ENCODE measurements around the gene SHC3.
"Not testable (repeated sequence)": the region's sequence is repeated elsewhere in the genome, so short reads cannot be mapped to it uniquely, and the experiment has no call there.

The SHC3 gene

DNA sequence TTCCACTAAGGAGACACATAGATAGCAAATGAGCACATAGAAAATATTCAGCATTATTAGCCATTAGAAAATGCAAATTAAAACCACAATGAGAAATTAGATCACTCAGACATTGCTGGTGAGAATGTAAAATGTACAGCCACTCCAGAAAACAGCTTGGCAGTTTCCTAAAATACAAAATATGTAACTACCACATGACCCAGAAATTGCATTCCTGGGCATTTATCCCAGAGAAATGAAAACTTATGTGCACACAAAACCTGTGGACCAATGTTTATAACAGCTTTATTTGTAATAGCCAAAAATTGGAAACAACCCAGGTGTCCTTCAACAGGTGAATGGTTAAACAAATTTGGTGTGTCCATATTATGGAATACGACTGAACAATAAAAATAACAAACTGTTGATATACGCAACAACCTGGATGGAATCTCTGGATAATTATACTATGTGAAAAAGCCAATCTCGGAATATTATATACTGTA is 34.8 kb upstream of the SHC3 start:
- no peak overlapping the region for H3K9ac ChIP-seq (ENCODE audit: low read depth in 1 of 2, low read length in 2 of 2)

DNA sequence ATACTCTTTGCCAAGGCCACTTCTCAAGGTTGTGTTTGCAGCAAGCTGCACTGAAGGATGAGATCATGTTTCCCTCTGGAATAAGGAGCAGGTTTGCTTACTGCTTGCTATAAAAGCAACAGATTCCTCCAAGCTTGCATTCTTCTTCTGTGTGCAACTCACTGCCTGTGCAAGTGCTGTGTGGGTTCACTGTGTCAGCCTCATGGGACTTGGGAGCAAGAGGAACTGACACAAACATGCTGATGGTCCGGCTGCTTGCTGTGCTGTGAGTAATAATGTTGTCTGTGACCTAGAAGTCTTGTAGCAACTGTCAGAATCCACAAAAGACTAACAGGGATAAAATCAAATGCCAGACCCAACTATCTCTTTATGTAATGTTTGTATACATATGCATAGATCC is 33.6 kb upstream of the SHC3 start:
- no peaks in the 10 kb centered on the region for H3K9me3 ChIP-seq (ENCODE audit: control insufficient read depth in 1 of 2, low read length in 2 of 2)
- no peak overlapping the region for H3K4me3 ChIP-seq (ENCODE audit: low read depth in 1 of 2, low read length in 2 of 2)
- no peaks in the 10 kb centered on the region for H3K4me1 ChIP-seq (ENCODE audit: control insufficient read depth in 1 of 2, insufficient read depth in 2 of 2, low read length in 2 of 2)
- H3K27me3 ChIP-seq (ENCODE audit: control insufficient read depth in 1 of 2, insufficient read depth in 2 of 2, low read length in 2 of 2), result no peaks in the 10 kb centered on the region
- no peak overlapping the region for H3K27ac ChIP-seq (ENCODE audit: low read depth, low read length)
- H3K9ac ChIP-seq (ENCODE audit: low read depth in 1 of 2, low read length in 2 of 2), result no peak overlapping the region
- no peaks in the 10 kb centered on the region for H3K36me3 ChIP-seq (ENCODE audit: control insufficient read depth in 1 of 2, insufficient read depth in 2 of 2, low read length in 2 of 2)

More for the DNA sequence above, 34.8 kb upstream of the SHC3 start:
- H3K27me3 ChIP-seq (ENCODE audit: control insufficient read depth in 1 of 2, insufficient read depth in 2 of 2, low read length in 2 of 2), result no peaks in the 10 kb centered on the region
- no peaks in the 10 kb centered on the region for H3K4me1 ChIP-seq (ENCODE audit: control insufficient read depth in 1 of 2, insufficient read depth in 2 of 2, low read length in 2 of 2)
- no peaks in the 10 kb centered on the region for H3K9me3 ChIP-seq (ENCODE audit: control insufficient read depth in 1 of 2, low read length in 2 of 2)
- H3K27ac ChIP-seq (ENCODE audit: low read depth, low read length), result no peak overlapping the region
- no peaks in the 10 kb centered on the region for H3K36me3 ChIP-seq (ENCODE audit: control insufficient read depth in 1 of 2, insufficient read depth in 2 of 2, low read length in 2 of 2)
- no peak overlapping the region for H3K4me3 ChIP-seq (ENCODE audit: low read depth in 1 of 2, low read length in 2 of 2)

DNA sequence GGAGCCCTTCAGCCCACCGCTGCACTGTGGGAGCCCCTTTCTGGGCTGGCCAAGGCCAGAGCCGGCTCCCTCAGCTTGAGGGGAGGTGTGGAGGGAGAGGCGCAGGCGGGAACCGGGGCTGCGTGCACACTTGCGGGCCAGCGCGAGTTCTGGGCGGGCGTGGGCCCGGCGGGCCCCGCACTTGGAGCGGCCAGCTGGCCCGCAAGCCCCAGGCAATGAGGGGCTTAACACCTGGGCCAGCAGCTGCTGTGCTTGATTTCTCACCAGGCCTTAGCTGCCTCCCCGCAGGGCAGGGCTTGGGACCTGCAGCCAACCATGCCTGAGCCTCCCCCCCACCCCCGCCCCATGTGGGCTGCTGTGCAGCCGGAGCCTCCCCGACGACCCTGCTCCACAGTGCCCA is 30.7 kb upstream of the SHC3 start:
- not testable (repeated sequence) for H3K27me3 ChIP-seq (ENCODE audit: control insufficient read depth in 1 of 2, insufficient read depth in 2 of 2, low read length in 2 of 2); H3K4me1 ChIP-seq (ENCODE audit: control insufficient read depth in 1 of 2, insufficient read depth in 2 of 2, low read length in 2 of 2); H3K36me3 ChIP-seq (ENCODE audit: control insufficient read depth in 1 of 2, insufficient read depth in 2 of 2, low read length in 2 of 2); H3K9ac ChIP-seq (ENCODE audit: low read depth in 1 of 2, low read length in 2 of 2); H3K27ac ChIP-seq (ENCODE audit: low read depth, low read length); H3K9me3 ChIP-seq (ENCODE audit: control insufficient read depth in 1 of 2, low read length in 2 of 2); H3K4me3 ChIP-seq (ENCODE audit: low read depth in 1 of 2, low read length in 2 of 2)

DNA sequence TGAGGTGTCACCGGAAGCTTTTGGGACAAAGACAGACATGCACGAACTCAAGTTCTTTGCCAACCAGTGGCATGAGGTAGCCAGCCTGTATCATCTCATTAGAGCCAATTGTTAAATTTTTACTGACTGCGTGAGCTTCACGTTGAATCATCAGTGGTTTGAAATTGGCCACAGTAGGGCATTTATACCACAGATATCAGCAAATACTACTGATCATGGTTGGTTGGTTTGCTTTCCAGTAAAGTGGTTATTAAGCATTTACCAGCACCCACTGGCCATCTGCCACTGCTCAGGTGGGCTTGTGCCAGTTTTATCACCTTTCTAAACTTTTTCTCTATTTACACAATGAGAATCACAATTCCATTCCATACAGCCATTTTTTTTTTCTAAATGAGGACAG is 28.4 kb upstream of the SHC3 start:
- Histone ChIP-seq H3K27ac (ENCODE audit: low read depth, low read length) (no peak overlapping the region), H3K4me1 (ENCODE audit: control insufficient read depth in 1 of 2, insufficient read depth in 2 of 2, low read length in 2 of 2) (no peaks in the 10 kb centered on the region), H3K27me3 (ENCODE audit: control insufficient read depth in 1 of 2, insufficient read depth in 2 of 2, low read length in 2 of 2) (no peaks in the 10 kb centered on the region), H3K9ac (ENCODE audit: low read depth in 1 of 2, low read length in 2 of 2) (no peak overlapping the region), H3K9me3 (ENCODE audit: control insufficient read depth in 1 of 2, low read length in 2 of 2) (no peaks in the 10 kb centered on the region), H3K4me3 (ENCODE audit: low read depth in 1 of 2, low read length in 2 of 2) (no peak overlapping the region), H3K36me3 (ENCODE audit: control insufficient read depth in 1 of 2, insufficient read depth in 2 of 2, low read length in 2 of 2) (no peaks in the 10 kb centered on the region)

DNA sequence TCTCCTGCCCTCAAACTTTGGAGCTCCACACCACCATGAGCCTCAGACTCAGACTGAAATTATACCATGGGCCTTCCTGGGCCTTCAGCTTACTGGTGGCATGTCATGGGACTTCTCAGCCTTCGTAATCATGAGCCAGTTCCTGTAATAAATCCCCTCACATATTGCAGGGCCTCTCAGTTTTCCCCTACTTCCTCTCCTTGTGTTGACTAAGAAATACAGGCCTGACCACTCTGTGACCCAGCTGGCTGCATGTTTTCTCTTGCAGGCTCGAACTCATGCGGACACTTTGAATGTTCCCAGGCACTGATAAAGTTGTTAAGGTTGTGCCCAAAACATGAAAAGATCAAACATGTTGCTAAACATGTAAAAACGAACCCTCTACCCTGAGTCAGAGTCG is 26.2 kb upstream of the SHC3 start:
- Histone ChIP-seq H3K36me3 (ENCODE audit: control insufficient read depth in 1 of 2, insufficient read depth in 2 of 2, low read length in 2 of 2) (no peaks in the 10 kb centered on the region), H3K4me1 (ENCODE audit: control insufficient read depth in 1 of 2, insufficient read depth in 2 of 2, low read length in 2 of 2) (no peaks in the 10 kb centered on the region), H3K4me3 (ENCODE audit: low read depth in 1 of 2, low read length in 2 of 2) (no peak overlapping the region), H3K27me3 (ENCODE audit: control insufficient read depth in 1 of 2, insufficient read depth in 2 of 2, low read length in 2 of 2) (no peaks in the 10 kb centered on the region), H3K9ac (ENCODE audit: low read depth in 1 of 2, low read length in 2 of 2) (no peak overlapping the region), H3K27ac (ENCODE audit: low read depth, low read length) (no peak overlapping the region), H3K9me3 (ENCODE audit: control insufficient read depth in 1 of 2, low read length in 2 of 2) (no peaks in the 10 kb centered on the region)

DNA sequence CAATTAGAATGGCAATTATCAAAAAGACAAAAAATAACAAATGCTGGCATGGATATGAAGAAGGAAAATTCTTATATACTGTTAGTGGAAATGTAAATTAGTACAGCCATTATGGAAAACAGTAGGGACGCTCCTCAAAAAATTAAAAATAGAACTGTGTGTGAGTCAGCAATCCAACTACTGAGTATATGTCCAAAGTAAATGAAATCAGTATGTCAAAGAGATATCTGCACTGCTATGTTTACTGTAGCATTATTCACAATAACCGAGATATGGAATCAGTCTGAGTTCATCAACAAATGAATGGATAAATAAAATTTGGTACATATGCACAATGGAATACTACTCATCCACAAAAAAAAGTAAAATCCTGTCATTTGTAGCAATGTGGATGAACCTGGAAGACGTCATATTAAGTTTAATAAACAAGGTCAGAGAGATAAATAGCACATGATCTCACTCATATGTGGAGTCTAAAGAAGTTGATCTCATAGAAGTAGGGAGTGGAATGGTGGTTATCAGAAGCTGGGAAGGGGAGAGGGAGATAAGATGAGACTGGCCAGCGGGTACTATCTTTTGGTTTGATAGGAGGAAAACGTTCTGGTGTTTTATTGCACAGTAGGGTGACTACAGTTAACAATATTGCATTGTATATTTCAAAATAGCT is 16.6 kb upstream of the SHC3 start:
- peaks cover 0 to 4% of the 10 kb centered on the region in 2 donors for H3K9me3 ChIP-seq (ENCODE audit: control insufficient read depth in 1 of 2, low read length in 2 of 2)
- no peak overlapping the region for H3K27ac ChIP-seq (ENCODE audit: low read depth, low read length)
- no peaks in the 10 kb centered on the region for H3K27me3 ChIP-seq (ENCODE audit: control insufficient read depth in 1 of 2, insufficient read depth in 2 of 2, low read length in 2 of 2)
- no peak overlapping the region for H3K9ac ChIP-seq (ENCODE audit: low read depth in 1 of 2, low read length in 2 of 2)
- H3K36me3 ChIP-seq (ENCODE audit: control insufficient read depth in 1 of 2, insufficient read depth in 2 of 2, low read length in 2 of 2), result no peaks in the 10 kb centered on the region
- H3K4me1 ChIP-seq (ENCODE audit: control insufficient read depth in 1 of 2, insufficient read depth in 2 of 2, low read length in 2 of 2), result no peaks in the 10 kb centered on the region
- no peak overlapping the region for H3K4me3 ChIP-seq (ENCODE audit: low read depth in 1 of 2, low read length in 2 of 2)

DNA sequence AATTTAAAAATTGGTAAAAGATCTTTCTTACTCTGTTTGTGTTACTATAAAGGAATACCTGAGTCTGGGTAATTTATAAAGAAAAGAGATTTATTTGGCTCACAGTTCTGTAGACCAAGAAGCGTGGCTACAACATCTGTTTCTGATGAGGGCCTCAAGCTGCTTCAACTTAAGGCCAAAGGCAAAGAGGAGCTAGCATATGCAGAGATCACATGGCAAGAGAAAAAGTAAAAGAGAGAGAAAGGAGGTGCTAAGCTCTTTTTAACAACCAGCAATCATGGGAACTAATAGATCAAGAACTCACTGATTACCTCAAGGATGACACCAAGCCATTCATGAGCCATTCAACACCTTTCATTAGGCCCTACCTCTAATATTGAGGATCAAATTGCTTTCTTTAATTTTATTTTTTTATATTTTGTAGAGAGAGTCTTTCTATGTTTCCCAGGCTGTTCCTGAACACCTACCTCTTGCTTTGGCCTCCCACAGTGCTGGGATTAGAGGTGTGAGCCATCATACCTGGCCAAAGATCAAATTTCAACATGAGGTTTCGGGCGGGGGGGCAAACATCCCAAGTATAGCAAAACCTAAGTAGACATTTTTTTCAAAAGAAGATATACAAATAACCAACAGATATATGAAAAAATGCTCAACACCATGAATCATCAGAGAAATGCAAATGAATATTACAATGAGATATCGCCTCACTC is 16.0 kb upstream of the SHC3 start:
- Histone ChIP-seq H3K9ac (ENCODE audit: low read depth in 1 of 2, low read length in 2 of 2) (no peak overlapping the region), H3K9me3 (ENCODE audit: control insufficient read depth in 1 of 2, low read length in 2 of 2) (peaks cover 0 to 4% of the 10 kb centered on the region in 2 donors), H3K27ac (ENCODE audit: low read depth, low read length) (no peak overlapping the region), H3K4me1 (ENCODE audit: control insufficient read depth in 1 of 2, insufficient read depth in 2 of 2, low read length in 2 of 2) (no peaks in the 10 kb centered on the region), H3K36me3 (ENCODE audit: control insufficient read depth in 1 of 2, insufficient read depth in 2 of 2, low read length in 2 of 2) (no peaks in the 10 kb centered on the region), H3K4me3 (ENCODE audit: low read depth in 1 of 2, low read length in 2 of 2) (no peak overlapping the region), H3K27me3 (ENCODE audit: control insufficient read depth in 1 of 2, insufficient read depth in 2 of 2, low read length in 2 of 2) (no peaks in the 10 kb centered on the region)

DNA sequence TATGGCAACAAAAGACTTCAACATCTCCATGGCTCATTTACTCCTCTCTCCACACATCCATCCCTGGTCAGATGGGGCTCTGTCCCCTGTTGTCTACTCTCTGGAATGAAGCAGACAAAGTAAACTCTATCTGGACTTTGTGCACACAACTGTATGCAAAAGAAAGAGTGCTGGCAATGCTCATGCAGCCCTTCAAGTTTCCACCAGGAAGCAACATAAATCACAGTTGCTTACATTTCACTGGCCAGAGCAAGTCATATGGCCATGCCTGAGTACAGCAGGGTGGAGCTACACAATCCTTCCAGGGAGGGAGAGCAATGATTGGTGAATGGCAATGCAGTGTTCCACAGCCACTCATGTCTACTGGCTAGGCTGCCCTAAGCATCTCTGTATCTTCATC is 12.4 kb upstream of the SHC3 start:
- no peaks in the 10 kb centered on the region for H3K9me3 ChIP-seq (ENCODE audit: control insufficient read depth in 1 of 2, low read length in 2 of 2)
- H3K4me3 ChIP-seq (ENCODE audit: low read depth in 1 of 2, low read length in 2 of 2), result no peak overlapping the region
- H3K36me3 ChIP-seq (ENCODE audit: control insufficient read depth in 1 of 2, insufficient read depth in 2 of 2, low read length in 2 of 2), result no peaks in the 10 kb centered on the region
- no peak overlapping the region for H3K9ac ChIP-seq (ENCODE audit: low read depth in 1 of 2, low read length in 2 of 2)
- no peaks in the 10 kb centered on the region for H3K4me1 ChIP-seq (ENCODE audit: control insufficient read depth in 1 of 2, insufficient read depth in 2 of 2, low read length in 2 of 2)
- no peak overlapping the region for H3K27ac ChIP-seq (ENCODE audit: low read depth, low read length)
- H3K27me3 ChIP-seq (ENCODE audit: control insufficient read depth in 1 of 2, insufficient read depth in 2 of 2, low read length in 2 of 2), result no peaks in the 10 kb centered on the region

DNA sequence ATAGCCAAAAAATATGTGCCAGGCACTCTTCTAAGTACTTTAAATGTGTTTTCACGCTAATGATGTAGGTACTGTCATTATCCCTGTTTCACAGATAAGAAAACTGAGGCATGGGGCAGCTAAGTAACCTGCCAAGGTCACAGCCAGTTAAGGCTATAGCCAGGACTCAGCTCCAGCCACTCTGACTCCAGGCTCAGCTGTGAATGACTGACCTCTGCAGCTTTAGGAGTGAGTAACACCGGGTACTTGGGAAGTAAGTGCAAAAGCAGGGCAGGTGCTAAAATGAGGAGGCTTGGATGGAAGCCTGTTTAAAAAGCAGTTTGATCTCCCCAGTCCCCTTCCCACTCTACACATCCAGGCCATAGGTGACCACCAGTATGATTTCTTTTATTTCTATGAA is 10.6 kb upstream of the SHC3 start:
- Histone ChIP-seq H3K27me3 (ENCODE audit: control insufficient read depth in 1 of 2, insufficient read depth in 2 of 2, low read length in 2 of 2) (no peaks in the 10 kb centered on the region), H3K9me3 (ENCODE audit: control insufficient read depth in 1 of 2, low read length in 2 of 2) (no peaks in the 10 kb centered on the region), H3K4me1 (ENCODE audit: control insufficient read depth in 1 of 2, insufficient read depth in 2 of 2, low read length in 2 of 2) (no peaks in the 10 kb centered on the region), H3K27ac (ENCODE audit: low read depth, low read length) (no peak overlapping the region), H3K4me3 (ENCODE audit: low read depth in 1 of 2, low read length in 2 of 2) (no peak overlapping the region), H3K36me3 (ENCODE audit: control insufficient read depth in 1 of 2, insufficient read depth in 2 of 2, low read length in 2 of 2) (no peaks in the 10 kb centered on the region), H3K9ac (ENCODE audit: low read depth in 1 of 2, low read length in 2 of 2) (no peak overlapping the region)

DNA sequence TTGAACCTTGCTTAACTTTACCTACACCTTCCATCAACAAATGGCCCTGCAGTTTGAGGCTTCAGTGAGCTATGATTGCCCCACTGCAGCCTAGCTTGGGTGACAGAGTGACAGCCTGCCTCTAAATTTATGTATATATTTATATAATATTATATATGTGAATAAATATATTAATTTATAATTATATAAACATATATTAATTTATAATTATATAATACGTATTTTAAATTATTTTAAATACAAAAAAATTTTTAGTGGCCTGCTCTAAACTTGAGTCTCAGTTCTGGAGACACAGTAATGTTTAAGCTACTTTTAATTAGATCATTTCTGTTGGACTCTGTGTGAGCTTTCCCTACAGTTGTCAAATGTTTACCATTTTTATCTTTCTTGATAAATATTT is 9.3 kb upstream of the SHC3 start:
- Histone ChIP-seq H3K36me3 (ENCODE audit: control insufficient read depth in 1 of 2, insufficient read depth in 2 of 2, low read length in 2 of 2) (no peaks in the 10 kb centered on the region), H3K4me1 (ENCODE audit: control insufficient read depth in 1 of 2, insufficient read depth in 2 of 2, low read length in 2 of 2) (no peaks in the 10 kb centered on the region), H3K9ac (ENCODE audit: low read depth in 1 of 2, low read length in 2 of 2) (no peak overlapping the region), H3K27me3 (ENCODE audit: control insufficient read depth in 1 of 2, insufficient read depth in 2 of 2, low read length in 2 of 2) (no peaks in the 10 kb centered on the region), H3K4me3 (ENCODE audit: low read depth in 1 of 2, low read length in 2 of 2) (no peak overlapping the region), H3K9me3 (ENCODE audit: control insufficient read depth in 1 of 2, low read length in 2 of 2) (no peaks in the 10 kb centered on the region), H3K27ac (ENCODE audit: low read depth, low read length) (no peak overlapping the region)

Measured in duodenal mucosa (tissue), 2 donors.